ELR (cell line): Measurements from ENCODE around the gene RYR1.

ENCODE experiments used
- DNase-seq: peaks from one replicate; pipeline ENCODE4 v3.0.0-alpha.2; 2015; ENCODE audit warnings: low read depth

Gene RYR1

GRCh38 chr19:38433268-38433733, at the start of gene RYR1:
RYR1 (plus strand) TSS chr19:38433691; CDS start chr19:38433830, 139 bp downstream.
- DNase-seq: peak; percentile 48

DNA sequence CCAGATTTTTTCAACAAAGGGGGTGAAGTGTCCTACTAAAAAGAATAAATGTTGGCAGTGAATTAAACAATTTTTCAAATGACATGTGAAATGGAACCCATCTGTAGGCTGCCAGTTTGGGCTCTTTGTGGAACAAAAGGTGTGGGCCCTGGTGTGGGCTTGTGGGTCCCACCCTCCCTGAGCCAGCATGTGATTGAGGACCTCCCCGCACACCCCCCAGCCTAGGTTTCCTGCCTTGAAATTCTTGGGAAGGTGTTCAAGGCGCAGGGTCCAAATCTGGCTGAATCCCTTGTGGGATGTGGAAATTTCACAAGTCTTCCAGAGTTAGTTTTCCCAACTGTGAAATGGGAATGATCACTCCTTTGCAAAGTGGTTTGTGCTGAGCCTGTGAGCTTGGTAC, 49.7 kb upstream of the RYR1 start:
- no peak for DNase-seq

DNA sequence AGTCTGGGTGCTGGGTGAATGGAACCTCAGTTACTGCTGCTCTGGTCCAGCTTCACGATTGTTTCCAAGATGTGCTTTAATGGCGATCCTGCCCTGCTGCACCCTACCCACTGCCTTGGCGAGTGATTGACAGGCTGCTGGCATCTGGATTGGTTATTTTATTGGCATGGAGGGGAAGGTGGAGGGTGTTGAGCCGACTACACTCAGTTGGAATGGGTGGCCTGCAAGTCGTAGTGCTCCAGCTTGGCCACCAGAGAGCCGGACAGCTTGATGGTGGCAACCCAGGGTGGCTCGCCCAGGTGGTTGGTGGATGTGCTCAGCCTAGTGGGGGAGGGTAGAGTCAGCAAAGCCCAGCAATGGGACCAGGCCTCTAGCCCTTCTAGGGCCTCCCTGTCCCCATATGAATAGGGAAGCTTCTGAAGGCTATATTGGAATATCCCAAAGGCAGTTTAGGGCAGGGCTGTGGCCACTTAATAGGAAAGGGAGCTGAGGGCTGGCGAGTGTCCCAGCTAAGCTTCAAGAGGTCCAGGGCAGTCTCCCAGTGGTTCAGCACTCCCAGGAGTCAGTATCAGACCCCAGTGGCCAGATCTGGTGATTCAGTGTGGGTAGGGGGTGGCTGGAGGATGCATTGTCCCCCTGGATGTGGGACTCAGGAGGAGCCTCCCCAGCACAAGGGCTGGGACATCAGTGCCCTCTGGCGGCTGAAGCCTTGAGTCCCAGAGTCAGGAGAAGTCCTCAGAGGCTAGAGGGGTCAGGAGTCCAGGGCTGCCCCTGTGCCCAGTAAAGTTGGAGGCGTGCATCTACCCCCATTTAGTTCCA, 49.1 kb upstream of the RYR1 start:
- DNase-seq: peak; percentile 52

GRCh38 chr19:38385057-38385803, 48.3 kb upstream of the RYR1 start:
- no peak for DNase-seq

DNA sequence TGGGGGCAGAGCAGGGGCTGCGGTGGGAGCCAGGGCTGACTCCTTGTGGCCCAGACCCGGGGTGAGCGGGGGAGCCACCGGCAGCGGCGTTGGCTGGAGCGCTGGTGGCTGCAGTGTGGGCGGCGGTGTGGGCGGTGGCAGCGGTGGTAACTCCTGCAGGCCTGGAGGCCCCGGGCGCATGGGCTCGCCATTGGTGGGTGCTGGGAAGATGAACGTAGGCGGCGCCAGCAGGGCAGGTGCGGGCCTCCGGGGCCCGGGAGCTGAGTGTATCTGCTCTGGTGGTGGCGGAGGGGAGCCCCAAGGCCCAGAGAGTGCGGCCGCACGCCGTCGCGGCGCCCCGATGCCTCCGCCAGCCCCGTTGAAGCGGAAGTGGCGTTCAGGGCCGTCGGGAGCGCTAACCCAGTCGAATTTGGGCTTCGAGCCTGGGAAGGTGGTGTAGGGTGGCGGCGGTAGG, 47.7 kb upstream of the RYR1 start:
- DNase-seq: no peak

GRCh38 chr19:38386300-38386970, 47.1 kb upstream of the RYR1 start:
- DNase-seq: no peak

DNA sequence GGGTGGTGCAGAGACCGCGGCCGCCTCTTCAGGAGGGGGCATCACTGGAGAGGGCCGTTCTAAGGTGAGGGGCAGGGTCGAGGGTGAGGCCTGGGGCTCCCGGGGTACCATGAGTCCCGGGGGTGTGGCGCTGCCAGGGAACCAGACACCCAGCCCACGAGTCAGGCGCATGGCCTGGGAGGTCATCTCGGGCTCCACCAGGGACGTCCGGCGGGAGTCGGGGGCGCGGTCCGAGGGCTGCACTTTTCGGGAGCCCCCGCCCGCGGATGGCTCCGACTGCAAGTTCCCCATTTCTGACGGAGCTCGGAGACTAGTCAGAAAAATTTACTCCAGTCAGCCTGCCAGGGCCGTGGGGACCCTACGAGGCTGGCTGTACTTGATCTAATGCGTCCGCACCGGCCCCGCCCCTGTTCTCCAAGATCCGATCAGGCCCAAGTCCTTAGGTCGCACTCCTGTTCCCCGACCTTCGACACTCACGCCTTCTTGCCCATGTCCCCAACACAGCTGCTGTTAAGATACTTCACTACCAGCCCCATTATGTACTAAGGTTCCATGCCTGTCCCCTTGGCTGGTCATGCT, 46.4 kb upstream of the RYR1 start:
- DNase-seq: no peak

DNA sequence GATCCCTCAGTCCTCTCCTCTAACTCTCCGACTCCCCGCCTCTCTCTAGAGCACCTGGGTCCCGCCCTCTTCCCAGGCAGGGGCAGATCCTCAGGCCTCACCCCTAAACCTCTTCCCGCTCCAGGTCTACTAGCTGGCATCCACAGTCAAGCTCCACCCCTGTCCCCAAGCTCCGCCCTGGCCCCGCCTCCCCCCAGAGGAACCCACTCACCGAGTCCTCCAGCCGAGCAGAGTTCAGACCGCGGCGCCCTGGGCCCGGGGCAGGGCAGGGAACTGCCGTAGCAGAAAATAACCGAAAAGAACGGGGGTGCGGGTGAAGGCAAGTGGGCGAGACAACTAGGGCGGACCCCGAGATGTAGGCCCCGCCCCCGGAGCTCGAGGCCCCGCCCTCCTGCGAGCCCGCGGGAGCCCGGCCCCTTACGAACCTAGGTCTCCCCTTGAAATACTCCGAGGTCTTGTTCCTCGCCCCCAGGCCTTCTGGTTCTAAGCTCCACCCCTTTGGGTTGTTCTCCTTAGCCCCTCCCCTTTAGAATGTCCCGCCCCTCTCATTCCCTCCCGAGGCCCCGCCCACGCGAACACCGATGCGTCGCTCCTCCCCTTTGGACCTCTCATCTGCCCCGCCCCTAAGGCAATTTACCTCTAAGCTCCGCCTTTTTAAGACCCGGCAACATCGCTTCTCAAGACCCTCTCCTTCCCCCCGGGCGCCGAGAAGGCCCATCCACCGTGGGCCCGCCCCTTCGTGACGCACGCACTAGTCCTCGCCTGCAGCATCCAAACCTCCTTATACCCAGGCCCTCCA, 45.7 kb upstream of the RYR1 start, which contains the start of gene GGN:
GGN (minus strand) TSS at position 485 of the 799 bp plus-strand sequence. CDS start 773 bp downstream, outside the sequence.
- DNase-seq: peak; percentile 96

- DNase-seq: peak; percentile 67
Measured at GRCh38 chr19:38388349-38389100, 45.0 kb upstream of the RYR1 start, which contains the start of gene SPRED3. SPRED3 (plus strand) TSS chr19:38388697; CDS start chr19:38390303, 1,606 bp downstream.

GRCh38 chr19:38389101-38389925, 44.2 kb upstream of the RYR1 start:
- DNase-seq: peak; percentile 88

- no peak for DNase-seq
Measured at GRCh38 chr19:38389957-38390924, 43.2 kb upstream of the RYR1 start.

- no peak for DNase-seq
Measured at GRCh38 chr19:38391911-38392464, 41.5 kb upstream of the RYR1 start.

DNA sequence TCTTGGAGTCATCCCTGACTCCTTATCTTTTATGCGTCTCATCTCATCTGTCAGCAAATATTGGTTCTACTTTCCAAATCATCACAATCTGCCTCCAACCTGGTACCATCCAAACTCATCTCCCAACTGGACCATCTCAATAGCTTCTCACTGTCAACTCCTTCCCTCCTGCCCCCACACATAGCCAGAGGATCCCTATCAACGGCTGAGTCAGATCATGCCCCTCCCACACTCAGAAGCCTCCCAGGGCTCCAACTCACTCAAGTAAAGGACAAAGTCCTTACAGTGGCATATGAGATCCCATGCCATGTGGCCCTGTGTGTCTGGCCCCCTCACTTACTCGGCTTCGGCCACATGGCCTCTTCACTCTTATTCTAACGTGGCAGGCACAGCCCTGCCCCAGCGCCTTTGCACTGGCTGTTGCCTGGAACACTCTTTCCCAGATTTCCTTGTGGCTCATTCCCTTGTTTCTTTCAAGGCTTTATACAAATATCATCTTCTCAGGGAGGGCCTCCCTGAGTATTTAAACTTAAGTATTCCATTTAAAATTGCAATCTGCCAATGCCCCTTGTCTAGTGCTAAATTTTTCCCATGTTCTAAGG, 40.7 kb upstream of the RYR1 start:
- DNase-seq: peak; percentile 55

DNA sequence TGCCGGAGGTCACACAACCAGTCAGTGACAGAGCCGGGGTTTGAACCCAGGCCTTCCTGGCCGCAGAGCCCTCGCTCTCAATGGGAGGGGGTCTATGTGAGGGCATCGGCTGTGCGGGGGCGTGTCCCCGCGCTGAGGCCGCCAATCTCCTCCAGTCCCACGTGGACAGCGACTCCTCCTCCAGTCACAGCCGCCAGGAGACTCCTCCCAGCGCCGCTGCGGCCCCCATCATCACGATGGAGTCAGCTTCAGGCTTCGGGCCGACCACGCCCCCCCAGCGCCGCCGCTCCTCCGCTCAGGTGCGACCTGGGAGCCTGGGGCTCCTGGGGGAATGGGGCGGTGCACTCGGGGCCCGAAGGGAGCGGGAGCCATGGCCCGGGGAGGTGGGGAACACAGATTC, 39.0 kb upstream of the RYR1 start:
- DNase-seq: no peak

DNA sequence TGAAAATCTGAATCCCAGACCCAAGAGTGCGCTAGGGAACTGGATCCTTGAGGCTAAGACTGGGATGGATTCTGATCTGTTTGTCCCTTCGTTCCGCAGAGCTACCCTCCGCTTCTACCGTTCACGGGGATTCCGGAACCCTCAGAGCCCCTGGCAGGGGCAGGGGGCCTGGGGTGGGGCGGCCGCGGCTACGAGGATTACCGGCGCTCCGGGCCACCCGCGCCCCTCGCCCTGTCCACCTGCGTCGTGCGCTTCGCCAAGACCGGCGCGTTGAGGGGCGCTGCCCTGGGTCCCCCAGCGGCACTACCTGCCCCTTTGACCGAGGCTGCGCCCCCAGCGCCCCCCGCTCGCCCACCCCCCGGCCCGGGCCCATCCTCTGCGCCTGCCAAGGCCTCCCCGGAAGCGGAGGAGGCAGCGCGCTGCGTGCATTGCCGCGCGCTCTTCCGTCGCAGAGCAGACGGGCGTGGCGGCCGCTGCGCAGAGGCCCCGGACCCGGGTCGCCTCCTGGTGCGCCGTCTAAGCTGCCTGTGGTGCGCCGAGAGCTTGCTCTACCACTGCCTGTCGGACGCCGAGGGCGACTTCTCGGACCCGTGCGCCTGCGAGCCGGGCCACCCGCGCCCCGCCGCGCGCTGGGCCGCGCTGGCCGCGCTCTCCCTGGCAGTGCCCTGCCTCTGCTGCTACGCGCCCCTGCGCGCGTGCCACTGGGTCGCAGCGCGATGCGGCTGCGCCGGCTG, 37.9 kb upstream of the RYR1 start:
- no peak for DNase-seq

- DNase-seq: no peak
Measured at GRCh38 chr19:38399081-38399480, 34.4 kb upstream of the RYR1 start.

- no peak for DNase-seq
Measured at GRCh38 chr19:38399537-38399936, 34.0 kb upstream of the RYR1 start.
